GM21360 (cell line): ENCODE data around the gene AKAP6.
A peak's percentile ranks its signal among the peaks of the same experiment; 100 is the strongest.

Experiments
- ATAC-seq: cut with Tn5 transposase; IDR thresholded peaks from one replicate; pipeline ENCODE4 v1.9.1; 2021; ENCODE audit warnings: mild to moderate bottlenecking, moderate library complexity; ENCODE audit not compliant: unreplicated experiment

AKAP6 gene

GRCh38 chr14:32331206-32331605 is 2.1 kb downstream of the AKAP6 start:
- no peak for ATAC-seq

DNA sequence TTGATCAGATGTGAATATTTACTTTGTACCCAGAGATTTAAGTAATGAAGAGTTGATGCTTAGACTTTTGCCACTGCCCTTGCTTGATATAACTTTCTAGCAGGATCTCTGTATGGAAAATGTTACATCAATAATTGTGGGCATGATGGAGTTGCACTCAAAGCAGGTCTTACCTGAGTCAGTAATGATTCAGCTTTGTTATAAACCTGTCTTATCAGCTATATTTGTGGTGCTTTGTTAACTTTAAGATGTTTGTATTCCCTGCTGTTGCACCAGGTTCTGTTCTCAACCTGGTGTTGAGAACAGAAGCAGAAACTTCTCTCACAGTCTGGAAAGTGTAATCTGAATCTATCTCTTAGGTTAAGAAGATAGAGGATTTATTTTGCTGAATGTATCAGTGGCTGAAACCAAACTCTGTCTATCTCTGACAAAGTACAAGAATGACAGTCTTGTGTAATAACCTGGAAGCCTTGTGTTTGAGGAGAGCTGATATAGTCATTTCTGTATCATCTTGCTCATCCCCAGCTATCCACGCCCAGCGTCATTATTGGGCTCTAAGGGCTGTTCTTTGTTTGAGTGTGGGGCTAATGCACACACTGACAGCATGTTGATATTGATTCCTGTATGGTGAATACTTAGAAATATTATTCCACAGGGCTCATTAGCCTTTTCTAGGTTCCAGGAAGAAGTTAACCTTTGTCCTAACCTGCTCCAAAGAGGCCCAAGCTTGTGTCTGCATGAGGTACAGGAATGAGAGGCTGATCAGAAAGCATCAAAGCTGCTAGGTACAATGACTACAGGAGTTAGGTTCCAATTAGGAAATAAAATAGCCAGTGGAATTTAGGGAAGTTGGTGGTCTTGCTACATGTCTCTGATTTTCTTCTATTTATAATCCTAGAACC is 3.6 kb downstream of the AKAP6 start:
- no peak for ATAC-seq

DNA sequence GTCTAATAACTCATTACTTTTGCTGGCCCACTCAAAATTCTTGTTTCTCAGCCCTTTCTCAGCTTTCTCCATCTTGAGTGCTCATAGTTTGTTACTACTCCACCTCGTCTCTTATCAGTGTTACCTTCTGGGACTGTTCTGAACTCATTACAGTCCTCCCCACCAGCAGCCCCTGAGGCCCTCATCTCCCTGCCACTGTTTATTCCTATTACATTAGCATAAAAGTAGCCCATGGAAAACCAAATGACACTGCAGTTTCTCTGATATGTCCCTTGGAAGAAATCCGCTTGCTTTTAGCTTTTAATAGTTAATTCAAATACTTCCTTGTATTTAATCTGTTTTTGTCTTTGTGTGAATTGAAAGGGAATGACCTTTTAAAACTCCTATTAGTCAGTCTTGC is 7.6 kb downstream of the AKAP6 start:
- ATAC-seq: no peak

GRCh38 chr14:32337759-32338158 is 8.7 kb downstream of the AKAP6 start:
- no peak for ATAC-seq

DNA sequence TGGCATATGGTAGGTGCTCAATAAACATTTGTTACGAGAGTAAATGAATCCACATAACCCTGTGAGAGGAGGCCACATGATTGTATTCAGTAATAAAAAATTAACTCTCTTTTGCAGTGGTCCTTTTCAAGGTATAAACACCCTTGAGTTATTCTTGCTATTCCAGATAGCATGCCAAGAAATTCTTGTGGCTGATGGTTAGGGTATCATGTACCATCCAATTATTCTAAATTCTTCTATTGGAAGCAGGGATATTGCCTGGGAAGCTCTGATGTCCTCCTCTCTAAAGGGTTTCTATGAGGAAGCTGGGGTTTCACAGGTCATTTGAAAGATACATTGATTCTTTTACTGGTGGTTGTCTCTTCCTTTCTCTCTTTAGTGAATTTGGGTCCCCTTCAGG is 10.1 kb downstream of the AKAP6 start:
- ATAC-seq: no peak

DNA sequence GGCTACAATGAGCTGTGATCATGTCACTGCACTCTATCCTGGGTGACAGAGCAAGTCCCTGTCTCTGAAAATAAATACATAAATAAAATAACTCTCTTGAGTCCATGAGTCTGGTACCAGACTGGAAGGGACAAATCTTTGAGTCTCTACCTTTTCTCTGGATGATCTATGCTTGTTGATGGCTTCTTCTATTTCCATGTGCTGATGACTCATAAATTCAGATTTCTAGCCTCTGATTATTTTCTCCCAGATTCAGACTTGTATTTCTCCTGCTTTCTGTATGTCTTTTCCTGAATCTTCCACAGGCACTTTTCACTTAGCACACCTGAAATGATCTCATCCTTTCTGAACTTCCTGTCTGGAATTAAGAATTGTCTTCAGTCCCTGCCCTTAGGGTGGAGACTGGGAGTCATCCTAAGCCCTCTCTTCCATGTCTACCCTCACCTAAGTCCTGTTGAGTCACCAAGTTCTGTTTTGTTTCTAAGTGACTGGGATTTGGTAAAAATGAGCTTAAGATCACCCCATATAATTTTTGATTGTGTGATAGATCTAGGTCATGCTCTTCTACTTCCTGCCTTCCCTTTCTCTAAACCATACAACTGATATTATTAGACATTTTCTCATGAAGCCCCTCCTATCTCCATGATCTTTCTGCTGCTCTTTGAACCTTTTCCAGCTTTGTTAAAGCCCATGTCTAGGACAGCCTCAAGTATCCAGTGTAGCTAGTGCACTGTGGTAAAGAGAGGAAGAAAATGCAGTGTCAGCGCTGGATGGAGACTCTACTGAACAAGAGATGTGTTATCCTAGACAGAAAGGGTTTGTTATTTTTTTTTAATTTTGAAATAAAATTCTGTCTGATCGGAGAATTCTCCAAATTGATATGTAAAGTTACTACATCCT is 13.1 kb downstream of the AKAP6 start:
- ATAC-seq: no peak

DNA sequence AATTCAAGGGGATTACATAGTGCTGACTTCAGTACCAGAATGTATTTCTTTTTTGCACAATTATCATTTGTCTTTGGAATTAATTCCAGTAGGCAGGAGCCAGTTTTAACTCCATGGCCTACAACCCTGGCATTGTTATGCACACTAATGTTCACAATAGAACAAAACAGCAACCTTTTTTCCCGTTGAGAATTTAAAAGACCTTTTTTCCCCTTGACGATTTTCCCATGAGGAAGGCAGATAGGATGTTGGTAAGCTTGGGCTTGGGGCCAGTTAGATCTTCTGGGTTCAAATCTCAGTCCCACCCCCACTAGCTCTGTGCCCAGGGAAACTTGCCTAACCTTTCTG is 13.7 kb downstream of the AKAP6 start:
- ATAC-seq: no peak

GRCh38 chr14:32343926-32344430 is 14.9 kb downstream of the AKAP6 start:
- no peak for ATAC-seq

- ATAC-seq: no peak
These were observed 16.3 kb downstream of the AKAP6 start for GRCh38 chr14:32345311-32345791.

GRCh38 chr14:32349322-32349721 is 20.2 kb downstream of the AKAP6 start:
- ATAC-seq: no peak

DNA sequence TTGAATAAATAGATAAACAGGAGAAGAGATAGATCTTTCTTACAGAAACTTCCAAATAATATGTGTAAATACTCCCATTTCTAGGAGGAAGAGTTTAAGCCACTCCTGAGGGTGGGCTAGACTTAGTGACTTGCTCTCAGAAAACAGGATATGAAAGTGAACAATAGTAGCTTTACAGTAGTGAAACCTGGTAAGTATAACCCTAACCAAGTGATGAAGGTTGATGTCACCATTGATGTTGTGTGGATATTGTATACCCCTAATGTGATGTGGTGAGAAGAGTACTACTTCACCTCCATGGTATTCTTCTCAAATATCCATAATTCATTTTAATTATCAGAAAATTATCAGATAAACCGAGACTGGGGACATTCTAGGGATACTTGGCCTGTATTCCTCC is 20.9 kb downstream of the AKAP6 start:
- peak; percentile 100 for ATAC-seq

DNA sequence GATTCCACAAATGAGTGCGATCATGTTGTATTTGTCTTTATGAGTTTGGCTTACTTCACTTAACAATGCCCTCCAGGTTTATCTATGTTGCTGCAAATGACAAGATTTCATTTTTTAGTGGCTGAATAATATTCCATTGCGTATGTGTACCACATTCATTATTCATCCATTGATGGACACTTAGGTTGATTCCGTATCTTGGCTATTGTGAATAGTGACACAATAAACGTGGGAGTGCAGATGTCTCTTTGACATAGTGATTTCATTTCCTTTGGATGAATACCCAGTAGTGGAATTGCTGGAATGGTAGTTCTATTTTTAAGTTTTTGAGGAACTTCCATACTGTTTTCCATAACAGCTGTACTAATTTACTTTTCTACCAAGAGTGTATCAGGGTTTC is 23.5 kb downstream of the AKAP6 start:
- no peak for ATAC-seq

DNA sequence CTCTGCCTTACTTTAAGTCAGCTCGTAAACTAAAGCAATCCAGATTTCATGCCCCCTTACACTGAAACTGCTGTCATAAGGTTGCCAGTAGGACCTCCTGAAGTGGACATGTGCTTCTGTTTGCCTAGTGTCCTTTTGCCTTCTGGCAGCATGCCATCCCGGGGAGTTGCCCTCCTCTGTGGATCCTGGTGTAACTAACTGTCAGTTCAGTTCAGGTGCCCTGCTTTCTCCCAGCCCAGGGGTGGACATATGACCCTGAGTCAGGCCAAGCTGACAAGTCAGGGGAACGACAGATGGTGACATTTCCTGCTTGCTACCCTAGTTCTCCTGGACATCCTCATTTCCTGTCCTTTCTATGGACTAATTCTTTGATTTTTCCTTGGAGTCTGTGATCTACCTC is 25.6 kb downstream of the AKAP6 start:
- no peak for ATAC-seq

DNA sequence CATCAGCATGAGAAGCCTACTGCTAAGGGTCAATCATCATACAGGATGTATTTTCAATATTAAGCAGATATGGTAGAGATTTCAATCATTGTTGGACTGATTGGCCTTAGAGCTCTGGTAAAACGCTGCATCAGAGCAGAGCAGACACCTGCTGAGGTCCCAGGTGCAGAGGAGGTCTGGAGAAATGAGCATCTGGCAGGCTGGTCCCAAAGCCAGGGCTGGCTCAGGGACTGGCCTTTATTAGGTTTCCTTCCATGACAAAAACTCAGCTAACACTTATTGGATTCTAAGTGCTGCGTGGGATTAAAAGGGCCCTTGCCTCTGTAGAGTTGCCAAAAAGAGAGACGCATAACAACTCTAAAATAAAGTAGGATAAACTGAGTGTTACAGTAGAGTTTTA is 29.7 kb downstream of the AKAP6 start:
- ATAC-seq: no peak

DNA sequence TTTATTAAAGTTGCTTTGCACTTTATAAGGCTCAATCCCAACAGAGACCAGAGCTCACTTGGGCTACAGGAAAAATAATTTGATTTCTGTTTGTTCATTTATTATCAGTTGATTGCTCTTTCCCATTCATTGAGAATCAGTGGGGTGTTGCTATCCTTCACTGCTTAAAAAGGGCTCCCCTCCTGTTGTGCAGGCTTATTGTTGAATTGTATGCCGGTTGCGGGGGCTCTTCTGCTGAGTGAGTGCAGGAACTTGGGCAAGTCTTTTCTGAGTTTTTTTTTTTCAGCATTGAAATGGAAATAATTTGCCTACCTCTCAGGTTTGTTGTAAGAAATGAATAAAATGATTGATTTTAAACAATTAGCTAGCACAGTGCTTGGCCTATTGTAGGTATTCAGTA is 32.6 kb downstream of the AKAP6 start:
- no peak for ATAC-seq

- ATAC-seq: no peak
These were observed 34.7 kb downstream of the AKAP6 start for GRCh38 chr14:32363761-32364160.

- ATAC-seq: no peak
These were observed 35.8 kb downstream of the AKAP6 start for GRCh38 chr14:32364941-32365340.

DNA sequence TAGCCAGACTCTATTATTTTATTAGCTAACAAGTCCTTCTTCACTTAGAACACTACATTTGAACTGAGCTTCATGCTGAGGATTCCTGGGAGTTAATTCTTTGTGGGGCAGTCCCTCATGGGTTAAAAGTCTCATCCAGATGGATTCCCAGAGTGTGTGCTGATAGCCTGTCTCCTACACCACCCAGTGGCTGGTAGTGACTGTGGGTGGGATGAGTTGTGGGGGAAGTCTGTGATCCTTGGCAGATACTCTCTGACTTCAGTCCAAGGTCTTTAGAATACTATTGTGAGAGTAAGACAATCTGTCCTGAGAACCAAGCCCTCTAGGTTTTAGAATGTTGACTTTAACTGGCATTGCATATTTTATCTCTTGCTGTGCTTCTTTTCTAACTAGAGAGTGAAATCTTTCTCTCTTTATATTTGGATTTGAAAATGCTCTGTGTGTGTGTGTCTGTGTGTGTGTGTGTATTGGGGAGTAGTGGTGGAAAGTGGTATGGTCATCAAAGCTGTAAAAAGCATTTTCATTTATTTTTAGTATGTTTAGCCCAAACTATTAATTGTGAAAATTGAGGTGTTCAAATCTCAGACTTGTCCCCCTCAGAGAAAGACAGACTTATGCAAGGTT is 37.3 kb downstream of the AKAP6 start:
- no peak for ATAC-seq

- ATAC-seq: no peak
These were observed 37.9 kb downstream of the AKAP6 start for GRCh38 chr14:32366986-32367385.

DNA sequence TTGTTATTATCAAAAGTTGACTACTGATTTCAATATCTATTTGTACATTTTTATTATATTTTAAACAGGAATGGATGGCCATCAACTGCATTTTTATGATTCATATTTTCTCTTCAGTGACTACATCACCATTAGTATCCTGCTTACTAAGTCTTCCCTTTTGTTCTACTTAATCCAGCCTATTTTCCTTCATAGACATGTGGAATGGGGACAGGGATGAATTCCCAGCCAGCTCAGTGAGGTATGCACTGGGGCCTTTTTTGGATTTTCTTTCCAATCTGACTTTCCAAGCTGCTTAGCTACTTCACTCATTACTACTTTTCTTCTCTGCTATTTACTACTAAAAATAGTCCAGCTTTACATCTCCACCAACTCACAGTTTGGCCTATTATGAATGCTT is 38.4 kb downstream of the AKAP6 start:
- ATAC-seq: no peak

DNA sequence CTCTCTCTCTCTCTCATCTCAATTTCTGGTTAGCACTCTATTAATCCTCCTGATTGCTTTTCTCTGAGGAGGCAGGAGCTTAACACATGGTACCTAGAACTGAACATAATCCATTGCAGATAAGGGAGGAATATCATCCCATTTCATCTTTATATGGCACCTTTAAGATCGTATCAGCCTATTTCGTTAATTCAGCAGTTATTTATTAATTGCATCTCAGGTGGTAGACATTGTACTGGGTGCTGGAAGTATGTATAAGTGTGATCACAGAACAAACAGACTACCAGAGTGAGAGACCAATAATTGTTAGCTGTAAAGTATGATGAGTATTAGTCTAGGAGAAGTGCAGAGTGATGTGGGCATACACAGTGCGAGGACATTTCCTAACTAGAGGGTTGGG is 39.0 kb downstream of the AKAP6 start:
- no peak for ATAC-seq
